ENCODE measurements around the gene CCSER1.

Gene CCSER1

DNA sequence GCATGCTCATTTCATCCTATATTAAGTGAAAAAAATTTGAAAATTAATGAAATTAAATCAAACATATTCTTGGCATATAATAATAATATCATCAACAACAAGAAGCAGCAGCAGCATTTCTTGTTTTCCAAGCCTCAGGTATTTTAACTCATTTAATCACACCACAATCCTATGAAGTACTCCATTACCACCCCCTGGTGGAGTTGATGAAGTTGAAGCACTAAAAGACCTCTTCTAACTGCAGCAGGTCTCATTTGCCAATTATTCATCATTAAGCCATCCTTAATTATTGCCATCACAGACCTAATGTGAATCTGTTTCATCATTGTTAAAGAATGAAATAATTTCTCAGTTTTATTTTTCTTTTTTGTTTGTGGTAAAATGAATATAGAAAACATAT lies 1375.2 kb downstream of the CCSER1 start:
- Histone ChIP-seq H3K79me2 (ENCODE audit: insufficient read depth, low read length) (no peaks in the 10 kb centered on the region), H3K9me2 (replicated peaks; ENCODE audit: insufficient read depth, low read length) (no peaks in the 10 kb centered on the region), H3K4me3 (ENCODE audit: insufficient read depth, low read length, poor library complexity, severe bottlenecking) (no peak overlapping the region), H3K9ac (ENCODE audit: low read length) (no peak overlapping the region), H3K27me3 (ENCODE audit: low read length) (no peaks in the 10 kb centered on the region), H3K27ac (ENCODE audit: low read depth, low read length) (no peak overlapping the region), H3F3A (ENCODE audit: insufficient read depth) (no peaks in the 10 kb centered on the region), H4K20me1 (ENCODE audit: low read depth, low read length) (no peaks in the 10 kb centered on the region), H2AFZ (ENCODE audit: low read depth, low read length, severe bottlenecking) (no peak overlapping the region), H3K9me3 (ENCODE audit: insufficient read depth, low read length) (no peaks in the 10 kb centered on the region), H3K4me2 (ENCODE audit: low read depth, low read length, poor library complexity, severe bottlenecking) (no peak overlapping the region), H3K36me3 (ENCODE audit: low read length) (no peaks in the 10 kb centered on the region)
- TF ChIP-seq, protein P1, sequence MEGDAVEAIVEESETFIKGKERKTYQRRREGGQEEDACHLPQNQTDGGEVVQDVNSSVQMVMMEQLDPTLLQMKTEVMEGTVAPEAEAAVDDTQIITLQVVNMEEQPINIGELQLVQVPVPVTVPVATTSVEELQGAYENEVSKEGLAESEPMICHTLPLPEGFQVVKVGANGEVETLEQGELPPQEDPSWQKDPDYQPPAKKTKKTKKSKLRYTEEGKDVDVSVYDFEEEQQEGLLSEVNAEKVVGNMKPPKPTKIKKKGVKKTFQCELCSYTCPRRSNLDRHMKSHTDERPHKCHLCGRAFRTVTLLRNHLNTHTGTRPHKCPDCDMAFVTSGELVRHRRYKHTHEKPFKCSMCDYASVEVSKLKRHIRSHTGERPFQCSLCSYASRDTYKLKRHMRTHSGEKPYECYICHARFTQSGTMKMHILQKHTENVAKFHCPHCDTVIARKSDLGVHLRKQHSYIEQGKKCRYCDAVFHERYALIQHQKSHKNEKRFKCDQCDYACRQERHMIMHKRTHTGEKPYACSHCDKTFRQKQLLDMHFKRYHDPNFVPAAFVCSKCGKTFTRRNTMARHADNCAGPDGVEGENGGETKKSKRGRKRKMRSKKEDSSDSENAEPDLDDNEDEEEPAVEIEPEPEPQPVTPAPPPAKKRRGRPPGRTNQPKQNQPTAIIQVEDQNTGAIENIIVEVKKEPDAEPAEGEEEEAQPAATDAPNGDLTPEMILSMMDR (IDR thresholded peaks at IDR 0.05; ENCODE audit: insufficient read depth, low read length, poor library complexity, severe bottlenecking), result no peak
- no peak for TF ChIP-seq EZH2phosphoT487 (conservative IDR thresholded peaks at IDR 0.05; ENCODE audit: low read length)

DNA sequence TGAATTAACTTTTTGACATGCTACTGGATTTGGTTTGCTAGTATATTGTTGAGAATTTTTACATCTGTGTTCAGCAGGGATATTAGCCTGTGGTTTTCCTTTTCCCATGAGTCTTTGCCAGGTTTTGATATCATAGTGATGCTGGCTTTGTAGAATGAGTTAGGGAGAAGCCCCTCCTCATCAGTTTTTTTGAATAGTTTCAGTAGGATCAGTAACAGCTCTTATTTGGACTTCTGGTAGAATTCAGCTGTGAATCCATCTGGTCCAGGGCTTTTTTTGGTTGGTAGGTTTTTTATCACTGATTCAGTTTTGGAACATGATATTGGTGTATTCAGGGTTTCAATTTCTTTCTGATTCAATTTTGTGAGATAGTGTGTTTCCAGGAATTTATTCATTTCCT lies 1386.1 kb downstream of the CCSER1 start:
- no peaks in the 10 kb centered on the region for H3K79me2 ChIP-seq (ENCODE audit: insufficient read depth, low read length)
- H3K27me3 ChIP-seq (ENCODE audit: low read length), result no peaks in the 10 kb centered on the region
- H3K9me2 ChIP-seq (replicated peaks; ENCODE audit: insufficient read depth, low read length), result no peaks in the 10 kb centered on the region
- TF ChIP-seq, protein P1 (IDR thresholded peaks at IDR 0.05; ENCODE audit: insufficient read depth, low read length, poor library complexity, severe bottlenecking), result no peak
- no peak for TF ChIP-seq EZH2phosphoT487 (conservative IDR thresholded peaks at IDR 0.05; ENCODE audit: low read length)
- no peak overlapping the region for H3K9ac ChIP-seq (ENCODE audit: low read length)
- no peak overlapping the region for H3K4me2 ChIP-seq (ENCODE audit: low read depth, low read length, poor library complexity, severe bottlenecking)
- no peaks in the 10 kb centered on the region for H3F3A ChIP-seq (ENCODE audit: insufficient read depth)
- no peaks in the 10 kb centered on the region for H3K9me3 ChIP-seq (ENCODE audit: insufficient read depth, low read length)
- H4K20me1 ChIP-seq (ENCODE audit: low read depth, low read length), result no peaks in the 10 kb centered on the region
- no peak overlapping the region for H3K27ac ChIP-seq (ENCODE audit: low read depth, low read length)
- H3K36me3 ChIP-seq (ENCODE audit: low read length), result no peaks in the 10 kb centered on the region
- no peak overlapping the region for H3K4me3 ChIP-seq (ENCODE audit: insufficient read depth, low read length, poor library complexity, severe bottlenecking)
- no peak overlapping the region for H2AFZ ChIP-seq (ENCODE audit: low read depth, low read length, severe bottlenecking)

DNA sequence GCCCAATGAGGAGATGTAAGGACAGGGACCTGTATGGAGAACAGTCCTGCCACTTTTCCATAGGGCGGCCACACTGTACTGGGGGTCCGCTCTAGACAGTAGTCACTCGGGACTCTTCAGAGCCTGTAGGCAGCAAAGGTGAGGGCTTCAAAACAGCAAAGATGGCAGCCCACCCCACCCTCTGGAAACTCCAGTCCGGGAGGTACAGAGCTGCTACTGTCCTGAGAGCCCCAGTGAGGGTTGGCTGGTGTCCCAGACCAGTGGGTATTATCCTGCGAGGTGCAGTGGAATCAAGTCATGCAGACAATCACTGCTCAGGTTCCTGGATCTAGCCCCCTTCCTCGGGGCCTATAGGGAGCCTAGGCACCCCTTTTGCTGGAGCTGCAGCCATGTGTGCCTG lies 1392.0 kb downstream of the CCSER1 start:
- no peak for TF ChIP-seq EZH2phosphoT487 (conservative IDR thresholded peaks at IDR 0.05; ENCODE audit: low read length)
- TF ChIP-seq, protein P1 (IDR thresholded peaks at IDR 0.05; ENCODE audit: insufficient read depth, low read length, poor library complexity, severe bottlenecking), result no peak
- Histone ChIP-seq H3K79me2 (ENCODE audit: insufficient read depth, low read length) (no peaks in the 10 kb centered on the region), H2AFZ (ENCODE audit: low read depth, low read length, severe bottlenecking) (no peak overlapping the region), H3K27me3 (ENCODE audit: low read length) (no peaks in the 10 kb centered on the region), H3K9me2 (replicated peaks; ENCODE audit: insufficient read depth, low read length) (no peaks in the 10 kb centered on the region), H3K36me3 (ENCODE audit: low read length) (no peaks in the 10 kb centered on the region), H3K4me2 (ENCODE audit: low read depth, low read length, poor library complexity, severe bottlenecking) (no peak overlapping the region), H3K27ac (ENCODE audit: low read depth, low read length) (no peak overlapping the region), H3K9me3 (ENCODE audit: insufficient read depth, low read length) (no peaks in the 10 kb centered on the region), H3F3A (ENCODE audit: insufficient read depth) (no peaks in the 10 kb centered on the region), H3K4me3 (ENCODE audit: insufficient read depth, low read length, poor library complexity, severe bottlenecking) (no peak overlapping the region), H4K20me1 (ENCODE audit: low read depth, low read length) (no peaks in the 10 kb centered on the region), H3K9ac (ENCODE audit: low read length) (no peak overlapping the region)

Measured in SU-DHL-6 (cell line).